GM23248 (cell line): ENCODE results near the gene SEMA3D. TPM values are rescaled to one million over a fixed set of nuclear protein-coding genes. Genes with fewer than 3 reads are reported as not detected.

Source experiments
- DNase-seq: peaks from one replicate; pipeline ENCODE4 v3.0.0-alpha.2; 2015
- H2AFZ ChIP-seq: fragments of 200-600 bp; sonication (generic); 2 replicates; pipeline ENCODE4 v1.6.1; 2016; ENCODE audit warnings: antibody characterized with exemption
- H3F3A ChIP-seq: fragments of 200-600 bp; sonication (generic); 2 replicates; pipeline ENCODE4 v1.6.1; 2016; ENCODE audit warnings: mild to moderate bottlenecking, antibody characterized with exemption, mixed run types; ENCODE audit not compliant: insufficient read depth
- H3K27ac ChIP-seq: fragments of 200-600 bp; sonication (generic); 2 replicates; pipeline ENCODE4 v1.5.1; 2016; ENCODE audit warnings: mild to moderate bottlenecking
- H3K27me3 ChIP-seq: fragments of 200-600 bp; sonication (generic); replicated peaks from 2 replicates; pipeline ENCODE4 v1.6.1; 2016; ENCODE audit warnings: mild to moderate bottlenecking; ENCODE audit not compliant: insufficient read depth
- H3K36me3 ChIP-seq: fragments of 200-600 bp; sonication (generic); 2 replicates; pipeline ENCODE4 v1.6.1; 2016; ENCODE audit warnings: low read depth, mild to moderate bottlenecking
- H3K4me1 ChIP-seq: fragments of 200-600 bp; sonication (generic); 2 replicates; pipeline ENCODE4 v1.6.1; 2016; ENCODE audit warnings: mild to moderate bottlenecking; ENCODE audit not compliant: insufficient read depth
- H3K4me2 ChIP-seq: fragments of 200-600 bp; sonication (generic); one replicate; pipeline ENCODE4 v1.6.1; 2016; ENCODE audit warnings: mild to moderate bottlenecking; ENCODE audit not compliant: unreplicated experiment
- H3K4me3 ChIP-seq: fragments of 200-600 bp; sonication (generic); 2 replicates; pipeline ENCODE4 v1.5.1; 2016; ENCODE audit warnings: mild to moderate bottlenecking
- H3K79me2 ChIP-seq: fragments of 200-600 bp; sonication (generic); 2 replicates; pipeline ENCODE4 v1.6.1; 2016; ENCODE audit warnings: mild to moderate bottlenecking; ENCODE audit not compliant: insufficient read depth
- H3K9ac ChIP-seq: fragments of 200-600 bp; sonication (generic); 2 replicates; pipeline ENCODE4 v1.6.1; 2016; ENCODE audit warnings: mild to moderate bottlenecking
- H3K9me2 ChIP-seq: fragments of 200-600 bp; sonication (generic); 2 replicates; pipeline ENCODE4 v1.6.1; 2016; ENCODE audit warnings: mixed run types, mild to moderate bottlenecking, moderate library complexity; ENCODE audit not compliant: insufficient read depth
- H3K9me3 ChIP-seq: fragments of 200-600 bp; sonication (generic); one replicate; pipeline ENCODE4 v1.6.1; 2017; ENCODE audit warnings: low read depth
- H4K20me1 ChIP-seq: fragments of 200-600 bp; sonication (generic); 2 replicates; pipeline ENCODE4 v1.6.0; 2016; ENCODE audit not compliant: insufficient read depth
- EZH2 ChIP-seq: fragments of 200-600 bp; sonication (generic); IDR thresholded peaks from 2 replicates; pipeline ENCODE4 v1.6.1; 2018; ENCODE audit warnings: antibody characterized with exemption, mild to moderate bottlenecking; ENCODE audit not compliant: insufficient read depth, poor library complexity, severe bottlenecking
- EZH2phosphoT487 ChIP-seq: fragments of 200-600 bp; sonication (generic); IDR thresholded peaks from 2 replicates; pipeline ENCODE4 v1.6.1; 2018; ENCODE audit warnings: antibody characterized with exemption, moderate library complexity, mild to moderate bottlenecking, low read depth; ENCODE audit not compliant: insufficient read depth
- WGBS, 2 experiments: methylation state at CpG; one replicate each; pipeline ENCODE4 v1.1.6; 2015 to 2017; ENCODE audit warnings: low lambda C conversion rate in 2 of 2, low coverage in 1 of 2; ENCODE audit errors: missing lambda C conversion rate in 2 of 2; 5-methylcytosine and 5-hydroxymethylcytosine counted together
- in situ Hi-C: fragments of 300-500 bp; cut with MboI; formaldehyde crosslinking; loops from 2 replicates; pipeline ENCODE4 v1.15.0; 2020
- polyA plus RNA-seq: library from polyadenylated mRNA; unstranded; fragments of >200 nt; fragmentation: Nextera tagmentation; extraction: Ambion mirVana; gene quantifications from 2 replicates; pipeline ENCODE4 v1.2.1, GENCODE V29; 2016
- total RNA-seq: library from RNA; depleted of rRNA; stranded (reverse); fragments of >200 nt; shearing (Covaris generic); gene quantifications from 2 replicates; pipeline ENCODE4 v1.2.3, GENCODE V29; 2014

Gene SEMA3D
- total and polyA plus RNA-seq, 2 experiments from 2014 or later, result 4.0 to 6.6 TPM

DNA sequence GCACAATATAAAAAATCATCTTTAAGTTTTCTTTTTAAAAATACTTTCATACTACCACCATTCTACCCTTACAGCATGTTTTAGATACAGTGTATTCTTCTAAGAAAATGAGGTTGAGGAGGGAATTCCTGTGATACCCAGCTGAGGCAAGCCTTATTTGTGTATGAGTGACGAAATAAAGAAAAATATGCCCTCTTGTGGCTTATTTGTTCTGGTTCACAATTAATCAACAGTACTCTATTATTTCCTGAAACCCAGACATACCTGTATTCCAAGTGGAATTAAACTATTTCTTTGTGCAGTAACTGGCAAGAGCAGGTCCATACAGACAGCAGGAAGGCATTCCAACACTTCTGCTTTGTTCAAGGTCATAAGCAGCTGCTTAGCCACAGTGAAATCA, 4.5 kb upstream of the SEMA3D start:
- in situ Hi-C loops, result loop anchor here (10.0 to 25.0 kb wide), 2 partner anchors 363 to 1254 kb away; no protein-coding TSS in a partner anchor
- no peak overlapping the region for H3K4me3 ChIP-seq
- H3K79me2 ChIP-seq, result no peaks in the 10 kb centered on the region
- H3K4me2 ChIP-seq, result no peak overlapping the region
- H3K36me3 ChIP-seq, result no peaks in the 10 kb centered on the region
- 16 to 21% methylated on average over 1 of the region's 1 CpG for WGBS, 2 experiments
- no peaks in the 10 kb centered on the region for H4K20me1 ChIP-seq
- H3K9me2 ChIP-seq, result no peaks in the 10 kb centered on the region
- no peaks in the 10 kb centered on the region for H3K9me3 ChIP-seq
- H3K27ac ChIP-seq, result no peak overlapping the region
- no peak overlapping the region for H3K9ac ChIP-seq
- H3F3A ChIP-seq, result no peaks in the 10 kb centered on the region
- 0 out of 2 replicates have a peak, but pooled peaks cover 3% of the 10 kb centered on the region for H3K27me3 ChIP-seq
- no peak overlapping the region for H2AFZ ChIP-seq
- peak; percentile 54 for DNase-seq
- TF ChIP-seq EZH2 (no peak), EZH2phosphoT487 (no peak)
- no peaks in the 10 kb centered on the region for H3K4me1 ChIP-seq

DNA sequence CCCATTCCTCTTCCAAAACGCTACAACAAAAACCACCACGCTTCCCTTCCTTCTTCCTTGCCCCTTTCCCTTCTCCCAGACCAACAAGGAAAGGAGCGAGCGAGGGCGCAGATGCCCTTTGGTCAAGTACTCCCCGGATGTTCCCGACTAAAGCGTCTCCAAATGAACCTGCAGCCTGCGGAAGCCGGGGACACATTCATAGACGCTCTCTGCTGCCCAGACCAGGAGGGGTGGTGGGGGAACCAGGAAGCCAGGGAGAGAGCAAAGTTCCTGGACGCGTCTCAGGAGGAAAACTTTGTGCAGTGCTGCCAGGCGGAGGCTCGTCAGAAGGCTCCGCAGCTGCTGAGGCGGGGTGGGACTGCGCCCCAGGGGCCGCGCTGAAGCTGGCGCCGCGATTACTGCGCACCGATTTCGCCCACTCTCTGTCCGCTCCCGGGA, 754 bp downstream of the SEMA3D start:
- peak overlapping the region; percentile 86 for H3K4me2 ChIP-seq
- H3K9ac ChIP-seq, result peak overlapping the region; percentile 69
- DNase-seq, result peak; percentile 68
- H3K27me3 ChIP-seq, result 0 out of 2 replicates have a peak, but pooled peaks cover 3% of the 10 kb centered on the region
- H3K36me3 ChIP-seq, result no peaks in the 10 kb centered on the region
- TF ChIP-seq EZH2phosphoT487 (no peak), EZH2 (no peak)
- H3K4me1 ChIP-seq, result 0 out of 2 replicates have a peak, but pooled peaks cover 4% of the 10 kb centered on the region
- H3K4me3 ChIP-seq, result peak overlapping the region; percentile 76
- in situ Hi-C loops, result loop anchor here (5.0 to 25.0 kb wide), 2 partner anchors 646 to 1249 kb away; no protein-coding TSS in a partner anchor
- H3K9me2 ChIP-seq, result no peaks in the 10 kb centered on the region
- WGBS, 2 experiments, result 1% methylated on average over 28 of the region's 28 CpGs
- no peaks in the 10 kb centered on the region for H3K79me2 ChIP-seq
- H3F3A ChIP-seq, result no peaks in the 10 kb centered on the region
- H3K9me3 ChIP-seq, result no peaks in the 10 kb centered on the region
- no peaks in the 10 kb centered on the region for H4K20me1 ChIP-seq
- H3K27ac ChIP-seq, result peak overlapping the region; percentile 39; the same call in 1 of the 2 replicates
- peak overlapping the region; percentile 86 for H2AFZ ChIP-seq

DNA sequence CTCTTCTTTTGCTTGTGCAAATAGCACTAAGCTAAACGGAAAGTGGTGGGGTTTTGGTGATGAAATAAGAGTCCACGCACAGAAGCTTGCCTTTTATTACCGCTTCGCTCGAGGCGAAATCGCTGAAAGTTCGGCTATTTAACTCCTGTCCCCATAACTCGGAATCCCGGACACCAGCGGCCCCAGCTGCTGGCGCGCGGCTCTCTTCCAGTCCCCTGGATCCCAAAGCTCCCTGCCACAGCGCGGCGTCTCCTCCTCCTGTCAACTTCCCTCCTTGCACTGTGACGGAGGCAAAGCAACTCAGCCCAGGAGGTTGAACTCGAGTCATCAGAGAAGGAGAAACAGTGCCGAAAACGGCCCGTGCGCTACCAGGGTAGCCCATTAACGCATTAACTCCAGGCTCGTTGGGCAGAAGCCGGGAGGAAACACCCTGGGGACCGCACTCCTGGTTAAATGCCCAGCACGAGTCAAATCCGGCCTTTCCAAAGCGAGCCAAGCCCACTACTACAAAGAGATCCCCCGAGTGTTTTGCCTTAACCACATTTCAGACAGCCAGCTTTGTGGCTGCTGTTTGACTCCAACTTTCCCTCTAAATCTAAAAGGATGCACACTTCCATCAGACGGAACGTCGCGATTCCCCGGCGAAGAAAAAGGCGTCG, 1.3 kb downstream of the SEMA3D start:
- H4K20me1 ChIP-seq, result no peaks in the 10 kb centered on the region
- H3K27me3 ChIP-seq, result 0 out of 2 replicates have a peak, but pooled peaks cover 3% of the 10 kb centered on the region
- H3K9ac ChIP-seq, result peak overlapping the region; percentile 69
- H3K4me2 ChIP-seq, result peak overlapping the region; percentile 86
- no peaks in the 10 kb centered on the region for H3K79me2 ChIP-seq
- in situ Hi-C loops, result loop anchor here (5.0 to 25.0 kb wide), 2 partner anchors 647 to 1248 kb away; no protein-coding TSS in a partner anchor
- H3K9me3 ChIP-seq, result no peaks in the 10 kb centered on the region
- H3K36me3 ChIP-seq, result no peaks in the 10 kb centered on the region
- peak overlapping the region; percentile 86 for H2AFZ ChIP-seq
- 1% methylated on average over 39 of the region's 39 CpGs for WGBS, 2 experiments
- TF ChIP-seq EZH2phosphoT487, result no peak
- no peak for TF ChIP-seq EZH2
- H3K9me2 ChIP-seq, result no peaks in the 10 kb centered on the region
- DNase-seq, result peak; percentile 85
- H3K4me3 ChIP-seq, result peak overlapping the region; percentile 76
- 0 out of 2 replicates have a peak, but pooled peaks cover 4% of the 10 kb centered on the region for H3K4me1 ChIP-seq
- peak overlapping the region; percentile 39 for H3K27ac ChIP-seq
- H3F3A ChIP-seq, result no peaks in the 10 kb centered on the region

DNA sequence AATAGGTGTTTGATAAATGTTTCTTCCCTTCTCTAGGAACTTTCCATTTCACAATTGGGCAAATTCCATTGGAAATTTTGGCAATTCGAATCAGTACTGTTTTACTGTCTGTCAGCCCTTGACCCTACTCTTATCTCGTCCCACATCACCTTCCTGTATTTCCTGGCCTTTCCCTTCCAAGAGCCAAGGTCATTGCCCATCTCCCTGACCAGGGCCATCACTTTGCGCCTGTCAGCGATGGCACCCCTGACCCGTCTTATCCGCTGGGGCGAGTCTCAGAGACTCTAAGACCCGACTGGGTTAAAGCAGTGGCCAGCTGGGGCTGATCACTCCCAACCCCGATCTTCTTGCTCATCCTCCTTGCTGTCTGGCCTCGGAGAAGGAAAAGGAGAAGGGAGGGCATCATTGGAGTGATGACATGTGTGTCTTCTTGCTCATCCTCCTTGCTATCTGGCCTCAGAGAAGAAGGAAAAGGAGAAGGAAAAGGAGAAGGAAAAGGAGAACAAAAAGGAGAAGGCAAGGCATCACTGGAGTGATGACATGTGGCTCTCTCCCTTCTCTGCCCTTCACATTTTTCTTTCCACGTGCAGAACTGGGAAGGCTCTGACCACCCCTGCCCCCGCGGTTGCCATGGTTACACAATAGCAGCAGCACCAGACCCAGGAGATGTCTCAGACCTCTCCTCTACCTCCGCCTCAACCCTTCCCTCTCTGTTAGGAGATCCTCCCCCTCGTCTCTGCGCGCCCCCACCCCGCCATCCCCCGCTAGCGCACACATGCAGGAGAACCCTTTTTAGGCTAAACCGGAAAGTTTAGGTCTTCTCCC, 2.0 kb downstream of the SEMA3D start:
- H3K4me3 ChIP-seq, result peak overlapping the region; percentile 76
- no peaks in the 10 kb centered on the region for H3K36me3 ChIP-seq
- H3K27ac ChIP-seq, result peak overlapping the region; percentile 39
- TF ChIP-seq EZH2 (no peak), EZH2phosphoT487 (no peak)
- H3K9me3 ChIP-seq, result no peaks in the 10 kb centered on the region
- H3K9ac ChIP-seq, result peak overlapping the region; percentile 69
- peak overlapping the region; percentile 86 for H3K4me2 ChIP-seq
- H3K9me2 ChIP-seq, result no peaks in the 10 kb centered on the region
- 0 out of 2 replicates have a peak, but pooled peaks cover 4% of the 10 kb centered on the region for H3K4me1 ChIP-seq
- no peaks in the 10 kb centered on the region for H3F3A ChIP-seq
- H4K20me1 ChIP-seq, result no peaks in the 10 kb centered on the region
- WGBS, 2 experiments, result 32 to 33% methylated on average over 19 to 21 of the region's 21 CpGs
- no peaks in the 10 kb centered on the region for H3K79me2 ChIP-seq
- H3K27me3 ChIP-seq, result 0 out of 2 replicates have a peak, but pooled peaks cover 3% of the 10 kb centered on the region
- in situ Hi-C loops, result loop anchor here (5.0 to 25.0 kb wide), 2 partner anchors 647 to 1248 kb away; no protein-coding TSS in a partner anchor
- H2AFZ ChIP-seq, result peak overlapping the region; percentile 86
- peak; percentile 64 for DNase-seq
